NCI-H1105 (cell line): ENCODE data around the gene MYO3A.

Source experiments
- DNase-seq: peaks from one replicate; lab custom pipeline; 2025; lab: John Stamatoyannopoulos, UW

MYO3A gene, protein sequence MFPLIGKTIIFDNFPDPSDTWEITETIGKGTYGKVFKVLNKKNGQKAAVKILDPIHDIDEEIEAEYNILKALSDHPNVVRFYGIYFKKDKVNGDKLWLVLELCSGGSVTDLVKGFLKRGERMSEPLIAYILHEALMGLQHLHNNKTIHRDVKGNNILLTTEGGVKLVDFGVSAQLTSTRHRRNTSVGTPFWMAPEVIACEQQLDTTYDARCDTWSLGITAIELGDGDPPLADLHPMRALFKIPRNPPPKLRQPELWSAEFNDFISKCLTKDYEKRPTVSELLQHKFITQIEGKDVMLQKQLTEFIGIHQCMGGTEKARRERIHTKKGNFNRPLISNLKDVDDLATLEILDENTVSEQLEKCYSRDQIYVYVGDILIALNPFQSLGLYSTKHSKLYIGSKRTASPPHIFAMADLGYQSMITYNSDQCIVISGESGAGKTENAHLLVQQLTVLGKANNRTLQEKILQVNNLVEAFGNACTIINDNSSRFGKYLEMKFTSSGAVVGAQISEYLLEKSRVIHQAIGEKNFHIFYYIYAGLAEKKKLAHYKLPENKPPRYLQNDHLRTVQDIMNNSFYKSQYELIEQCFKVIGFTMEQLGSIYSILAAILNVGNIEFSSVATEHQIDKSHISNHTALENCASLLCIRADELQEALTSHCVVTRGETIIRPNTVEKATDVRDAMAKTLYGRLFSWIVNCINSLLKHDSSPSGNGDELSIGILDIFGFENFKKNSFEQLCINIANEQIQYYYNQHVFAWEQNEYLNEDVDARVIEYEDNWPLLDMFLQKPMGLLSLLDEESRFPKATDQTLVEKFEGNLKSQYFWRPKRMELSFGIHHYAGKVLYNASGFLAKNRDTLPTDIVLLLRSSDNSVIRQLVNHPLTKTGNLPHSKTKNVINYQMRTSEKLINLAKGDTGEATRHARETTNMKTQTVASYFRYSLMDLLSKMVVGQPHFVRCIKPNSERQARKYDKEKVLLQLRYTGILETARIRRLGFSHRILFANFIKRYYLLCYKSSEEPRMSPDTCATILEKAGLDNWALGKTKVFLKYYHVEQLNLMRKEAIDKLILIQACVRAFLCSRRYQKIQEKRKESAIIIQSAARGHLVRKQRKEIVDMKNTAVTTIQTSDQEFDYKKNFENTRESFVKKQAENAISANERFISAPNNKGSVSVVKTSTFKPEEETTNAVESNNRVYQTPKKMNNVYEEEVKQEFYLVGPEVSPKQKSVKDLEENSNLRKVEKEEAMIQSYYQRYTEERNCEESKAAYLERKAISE (N-terminal part only)

DNA sequence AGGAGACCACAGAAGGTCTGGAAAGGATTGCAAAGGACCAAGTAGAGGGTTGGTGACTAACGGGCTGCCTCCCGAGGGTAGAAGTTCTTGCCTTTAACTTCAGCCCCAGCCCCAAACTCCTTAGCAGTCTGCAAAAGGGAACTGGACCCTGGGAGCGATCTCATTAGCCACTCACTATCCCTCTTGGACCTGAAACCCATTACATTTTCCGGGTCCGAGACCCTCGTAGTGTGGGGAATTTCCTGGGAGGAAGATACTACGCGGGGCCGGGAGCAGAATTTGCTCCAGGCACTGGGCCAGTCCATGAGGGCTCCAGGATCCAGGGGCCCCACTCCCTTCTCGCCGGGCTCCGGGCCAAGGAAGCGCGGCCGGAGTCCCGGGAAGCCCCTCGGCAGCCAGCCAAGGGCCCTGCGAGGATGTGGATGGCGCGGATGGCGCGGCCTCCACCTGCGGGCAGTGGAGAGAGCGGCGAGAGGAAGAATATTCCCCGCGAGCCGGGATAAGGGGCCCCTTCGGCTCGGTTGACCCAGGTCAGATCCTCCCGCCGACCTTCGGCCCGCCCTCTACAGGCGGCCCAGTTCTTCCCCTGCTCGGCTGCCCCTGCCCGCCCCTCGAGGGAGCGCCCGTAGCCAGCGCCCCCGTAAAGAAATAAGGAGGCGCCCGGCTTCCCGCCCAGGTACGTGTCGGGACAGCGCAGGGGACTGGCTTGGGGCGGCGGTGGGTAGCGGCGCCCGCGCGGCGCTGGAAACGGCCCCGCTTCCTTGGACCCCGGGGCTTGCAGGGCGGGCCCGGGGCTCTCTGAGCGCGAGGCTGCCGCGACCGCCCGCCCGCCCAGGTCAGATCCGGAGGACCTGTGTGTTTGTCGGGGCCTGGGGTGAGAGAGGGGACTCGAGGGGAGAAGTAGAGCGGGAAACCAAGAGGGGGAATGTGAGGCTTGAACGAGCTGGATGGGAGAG is at the start of gene MYO3A:
Gene MYO3A (plus strand): TSS at position 577 of the 956 bp plus-strand sequence. CDS start 17,882 bp downstream, outside the sequence.
- no peak for DNase-seq

DNA sequence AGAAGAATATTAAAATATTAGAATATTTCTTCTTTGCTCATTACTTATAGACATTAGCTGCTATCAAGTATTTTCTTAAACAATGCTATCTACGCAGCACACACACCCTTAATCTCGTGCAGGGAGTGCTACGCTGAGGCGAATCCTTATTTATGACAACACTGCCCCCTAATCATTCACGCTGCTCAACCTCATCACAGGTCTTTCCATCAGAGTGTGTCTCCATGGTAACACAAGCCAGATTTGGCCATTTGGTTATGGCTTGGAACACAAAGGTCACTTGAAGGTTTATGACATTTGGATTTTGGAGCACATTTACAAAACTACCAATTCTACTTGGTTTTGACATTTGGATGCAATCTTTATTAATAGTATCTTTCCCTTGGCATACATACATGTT is 45.4 kb upstream of the MYO3A start:
- no peak for DNase-seq

DNA sequence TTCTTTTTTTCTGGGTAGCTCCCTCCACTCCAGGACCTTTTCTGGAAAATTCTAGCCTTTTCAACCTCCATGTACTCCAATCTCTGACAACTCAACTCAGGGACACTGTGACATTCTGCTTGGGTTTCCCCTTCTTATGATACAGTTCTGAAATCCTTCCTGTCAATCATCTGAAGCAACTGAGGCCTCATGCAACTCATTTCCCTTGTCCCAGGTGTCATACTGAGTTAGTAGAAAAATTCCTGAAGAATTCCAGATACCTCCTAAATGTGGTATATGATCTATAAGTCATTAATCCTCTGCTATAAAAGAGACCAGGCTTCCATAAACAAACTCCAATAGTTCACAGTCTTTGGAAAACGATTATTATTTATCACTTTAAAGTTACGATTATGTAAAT is 43.0 kb upstream of the MYO3A start:
- no peak for DNase-seq

DNA sequence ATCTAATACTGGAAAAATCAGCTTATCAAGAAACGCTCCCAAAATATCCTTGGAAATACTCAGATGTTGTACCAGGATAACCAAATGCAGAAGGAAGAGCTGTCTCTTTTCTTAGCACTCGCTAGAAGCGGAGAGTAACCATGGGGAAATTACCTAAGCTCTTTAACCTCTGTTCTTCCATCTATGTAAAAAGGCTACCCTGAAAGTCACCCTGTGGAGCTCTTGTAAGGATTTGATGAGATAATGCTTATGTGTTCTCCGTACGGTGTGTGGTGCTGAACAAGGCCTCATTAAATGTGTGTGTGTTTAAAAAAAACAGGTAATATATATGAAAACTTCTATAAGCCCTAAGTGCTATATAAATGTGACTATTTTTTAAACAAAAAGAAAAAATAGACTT is 38.2 kb upstream of the MYO3A start:
- no peak for DNase-seq

DNA sequence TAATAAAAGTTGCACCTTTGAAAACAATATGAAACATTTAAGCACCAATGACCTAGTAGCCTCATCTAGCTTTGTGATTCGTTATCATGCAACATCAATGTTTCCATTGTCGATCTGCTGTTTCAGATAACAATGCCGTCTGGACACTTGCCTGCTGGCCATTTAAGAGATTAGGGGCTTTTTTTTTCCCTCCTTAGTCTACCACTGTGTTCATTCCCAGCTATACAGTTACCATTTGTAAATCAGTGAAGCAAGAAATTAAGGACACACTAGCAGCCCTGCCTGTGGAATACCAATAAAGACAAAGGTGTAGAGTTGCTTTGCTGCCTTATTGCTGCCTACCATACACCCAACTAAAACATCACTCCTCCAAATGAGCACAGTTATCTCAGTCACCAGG is 37.6 kb upstream of the MYO3A start:
- DNase-seq, result no peak

DNA sequence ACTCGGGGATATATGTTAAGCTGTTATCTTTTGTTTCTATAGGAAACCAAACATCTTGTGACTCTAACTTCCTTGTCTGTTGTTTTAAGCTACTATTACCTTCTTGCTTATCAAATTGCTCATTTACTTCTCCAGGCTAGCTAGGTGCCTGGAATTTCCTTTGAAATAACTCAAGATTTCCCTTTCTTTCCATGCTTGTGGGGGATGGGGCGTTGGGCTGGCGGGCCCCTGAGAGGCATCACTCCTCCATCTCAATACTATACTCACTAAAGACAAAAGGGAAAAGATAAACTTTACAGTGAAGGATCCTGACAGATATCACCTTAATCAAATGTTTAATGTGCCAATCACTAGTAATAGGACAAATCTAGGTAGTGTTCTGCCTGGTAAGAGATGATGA is 34.7 kb upstream of the MYO3A start:
- DNase-seq, result no peak

DNA sequence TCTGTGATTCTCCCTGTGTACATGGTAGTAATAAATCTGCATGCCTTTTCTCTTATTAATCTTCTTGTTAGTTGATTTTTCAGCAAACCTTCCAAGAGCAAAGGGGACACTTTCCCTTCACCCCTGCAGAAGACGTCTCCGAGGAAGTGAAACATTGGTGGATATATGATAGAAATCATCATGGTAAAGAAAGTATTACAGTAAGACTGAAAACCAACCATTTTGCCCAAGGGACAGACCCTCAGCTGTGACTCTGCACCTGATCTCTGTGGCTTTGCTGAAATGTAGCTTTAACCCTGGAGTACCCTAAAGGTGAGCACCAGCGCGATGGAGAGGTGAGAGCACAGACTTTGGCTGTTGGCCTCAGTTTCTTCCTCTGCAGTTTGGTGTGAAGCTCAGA is 32.8 kb upstream of the MYO3A start:
- no peak for DNase-seq

DNA sequence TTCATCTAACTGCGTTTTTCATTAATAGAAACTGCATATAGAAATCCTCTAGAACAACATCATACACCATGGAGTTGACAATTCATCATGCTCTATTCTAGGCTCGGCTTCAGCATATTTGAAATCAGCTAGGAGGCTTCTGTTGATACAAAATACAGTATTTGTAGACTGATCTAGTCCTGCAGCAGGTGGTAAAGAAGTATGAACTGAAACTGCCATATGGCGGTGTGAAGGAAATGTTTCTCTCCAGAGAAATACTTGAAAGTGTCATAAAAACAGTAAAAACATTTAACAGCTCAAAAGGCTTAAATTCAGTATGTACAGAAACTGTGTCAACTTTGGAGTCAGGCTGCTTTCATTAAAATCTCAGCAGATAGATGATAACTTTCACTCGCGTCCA is 32.0 kb upstream of the MYO3A start:
- no peak for DNase-seq

DNA sequence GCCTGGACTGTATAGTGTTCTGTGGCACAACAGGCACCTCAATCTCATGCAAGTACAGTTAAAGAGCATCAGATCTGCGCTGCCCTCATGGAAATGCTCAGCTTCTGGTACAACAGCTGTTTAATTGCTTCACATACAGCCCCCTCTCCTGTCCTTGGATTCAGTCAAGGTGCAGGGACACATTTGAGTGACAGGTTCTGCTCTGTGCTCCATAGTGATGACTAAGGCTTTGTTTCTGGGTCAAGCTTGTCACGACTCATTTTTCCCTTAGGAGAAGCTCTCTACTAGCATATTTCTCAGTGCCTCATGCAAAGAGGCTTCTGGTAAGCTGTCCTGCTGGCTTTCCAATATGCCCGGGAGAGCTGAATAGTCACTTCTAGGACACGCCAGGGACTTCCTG is 26.8 kb upstream of the MYO3A start:
- no peak for DNase-seq

DNA sequence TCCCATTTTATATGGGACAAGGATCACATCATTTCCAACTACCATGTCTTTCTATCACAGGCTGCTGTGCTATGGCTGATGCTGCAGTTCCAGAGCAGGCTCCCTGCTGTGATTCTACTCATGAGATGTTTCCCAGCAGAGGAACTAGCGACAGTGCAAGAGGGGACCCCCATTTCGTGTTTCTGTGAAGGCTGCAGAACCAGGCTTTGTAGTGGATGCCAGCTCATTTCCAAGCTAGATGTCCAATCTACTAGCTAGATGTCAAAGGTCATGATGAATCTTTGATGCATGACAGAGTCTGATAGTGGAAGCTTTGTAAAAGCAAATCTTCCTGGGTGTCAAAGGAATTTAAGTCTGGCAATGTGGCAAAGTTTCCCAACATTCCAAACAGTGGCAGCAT is 21.2 kb upstream of the MYO3A start:
- DNase-seq, result no peak

DNA sequence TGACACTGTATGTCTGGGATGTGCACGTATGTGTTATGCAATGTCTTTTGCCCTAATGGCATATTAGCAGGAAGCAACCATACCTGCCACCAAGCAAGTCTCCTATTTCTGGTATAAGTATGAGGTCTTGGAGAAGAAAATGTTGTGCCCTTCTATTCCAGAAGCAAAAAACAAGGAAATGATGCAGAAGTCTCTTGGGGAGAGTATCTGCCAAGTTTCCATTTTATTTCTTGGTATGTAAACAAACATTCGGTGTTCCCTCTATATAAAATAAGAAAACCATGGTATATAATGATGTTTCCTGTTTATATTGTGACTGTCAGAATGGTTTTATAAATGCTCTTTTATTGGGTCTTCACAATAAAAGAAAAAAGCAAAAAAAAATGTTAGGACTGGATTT is 19.3 kb upstream of the MYO3A start:
- DNase-seq, result no peak

DNA sequence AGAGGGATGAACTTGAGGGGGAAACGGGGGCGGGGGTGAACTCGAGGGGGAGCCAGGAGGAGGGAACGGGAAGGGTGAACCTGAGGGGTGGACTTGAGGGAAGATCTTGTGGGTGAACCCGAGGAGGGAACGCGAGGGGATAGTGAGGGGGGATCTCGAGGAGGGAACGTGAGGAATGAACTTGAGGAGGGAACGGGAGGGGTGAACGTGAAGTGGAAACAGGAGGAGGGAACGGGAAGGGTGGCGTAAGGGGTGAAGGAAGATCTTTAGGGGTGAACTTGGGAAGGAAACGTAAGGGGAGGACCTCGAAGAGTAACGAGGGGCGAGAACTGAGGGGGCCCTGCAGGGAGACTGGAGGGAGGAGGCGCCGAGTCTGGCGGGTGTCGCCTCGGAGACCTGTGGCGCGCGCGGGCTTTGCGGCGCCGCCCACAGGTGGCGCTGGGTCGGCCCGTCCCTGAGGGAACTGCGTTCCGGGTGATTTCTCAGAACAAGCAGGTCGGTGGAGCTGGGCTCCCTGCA is 651 bp downstream of the MYO3A start:
- DNase-seq, result no peak

DNA sequence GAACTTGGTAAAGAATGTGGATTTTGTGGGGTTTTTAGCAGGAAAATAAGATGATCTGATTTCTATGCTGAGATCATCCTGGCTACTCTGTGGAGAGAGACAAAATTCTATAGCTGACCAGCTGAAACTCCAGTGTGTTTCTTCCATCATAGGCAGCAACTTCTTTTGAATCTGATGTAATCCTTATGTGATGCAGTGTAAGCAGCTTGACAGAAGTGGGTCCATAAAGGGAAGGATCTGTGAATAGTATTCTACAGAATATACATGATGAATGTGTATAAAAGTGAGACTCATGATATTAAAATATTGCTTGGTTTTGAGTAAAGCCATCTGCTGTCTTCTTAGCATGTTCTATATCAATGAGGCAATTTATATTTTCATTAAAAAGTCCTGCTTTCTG is 4.4 kb downstream of the MYO3A start:
- DNase-seq, result no peak

DNA sequence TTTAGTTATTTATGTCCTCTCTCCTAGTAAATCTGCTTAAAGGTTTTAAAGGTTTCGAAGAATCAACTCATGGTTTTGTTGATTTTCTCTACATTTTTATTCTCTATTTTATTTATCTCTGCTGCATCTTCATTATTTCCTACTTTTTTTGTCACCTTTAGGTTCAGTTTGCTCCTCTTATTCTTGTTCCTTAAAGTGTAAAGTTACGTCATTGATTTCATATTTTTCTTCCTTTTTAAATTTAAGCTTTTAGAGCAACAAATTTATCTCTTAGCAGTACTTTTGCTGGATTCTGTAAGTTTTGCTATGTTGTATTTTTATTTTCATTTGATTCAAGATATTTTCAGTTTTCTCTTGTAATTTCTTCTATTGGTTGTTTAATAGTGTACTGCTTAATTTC is 10.7 kb downstream of the MYO3A start:
- DNase-seq, result no peak

DNA sequence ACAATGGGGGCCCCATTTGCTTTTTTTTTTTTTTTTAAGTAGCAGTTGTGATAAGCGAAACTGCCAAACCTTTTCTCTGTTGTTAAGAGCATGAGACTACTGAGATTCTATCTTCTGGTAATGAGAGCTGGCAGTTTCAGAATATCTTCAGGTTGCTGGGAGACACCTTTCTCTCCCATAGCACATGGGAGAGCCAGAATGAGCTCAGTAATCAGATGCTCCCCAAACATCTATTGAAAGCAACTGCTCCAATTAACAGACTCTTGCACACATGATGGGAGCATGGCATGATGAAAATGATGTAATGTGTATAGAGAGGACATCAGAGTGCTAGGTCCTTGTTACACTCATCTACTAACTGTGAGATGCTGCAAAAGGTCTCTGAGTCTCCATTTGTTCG is 18.8 kb downstream of the MYO3A start:
- no peak for DNase-seq

DNA sequence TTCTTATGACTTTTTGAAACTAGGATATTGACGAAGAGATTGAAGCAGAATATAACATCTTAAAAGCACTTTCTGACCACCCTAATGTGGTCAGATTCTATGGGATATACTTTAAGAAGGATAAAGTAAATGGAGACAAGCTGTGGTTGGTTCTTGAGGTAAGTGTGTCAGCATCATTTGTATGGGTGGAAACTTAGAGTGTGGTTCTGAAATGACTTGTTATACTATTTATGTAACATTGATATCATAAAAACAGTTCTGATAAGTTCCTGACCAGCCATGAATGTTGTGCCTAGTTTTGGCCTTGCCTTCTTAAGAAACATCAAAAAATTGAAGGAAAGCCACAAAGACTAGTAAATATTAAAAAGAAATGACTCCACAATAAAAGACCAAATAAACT is 20.8 kb downstream of the MYO3A start:
- DNase-seq, result no peak

DNA sequence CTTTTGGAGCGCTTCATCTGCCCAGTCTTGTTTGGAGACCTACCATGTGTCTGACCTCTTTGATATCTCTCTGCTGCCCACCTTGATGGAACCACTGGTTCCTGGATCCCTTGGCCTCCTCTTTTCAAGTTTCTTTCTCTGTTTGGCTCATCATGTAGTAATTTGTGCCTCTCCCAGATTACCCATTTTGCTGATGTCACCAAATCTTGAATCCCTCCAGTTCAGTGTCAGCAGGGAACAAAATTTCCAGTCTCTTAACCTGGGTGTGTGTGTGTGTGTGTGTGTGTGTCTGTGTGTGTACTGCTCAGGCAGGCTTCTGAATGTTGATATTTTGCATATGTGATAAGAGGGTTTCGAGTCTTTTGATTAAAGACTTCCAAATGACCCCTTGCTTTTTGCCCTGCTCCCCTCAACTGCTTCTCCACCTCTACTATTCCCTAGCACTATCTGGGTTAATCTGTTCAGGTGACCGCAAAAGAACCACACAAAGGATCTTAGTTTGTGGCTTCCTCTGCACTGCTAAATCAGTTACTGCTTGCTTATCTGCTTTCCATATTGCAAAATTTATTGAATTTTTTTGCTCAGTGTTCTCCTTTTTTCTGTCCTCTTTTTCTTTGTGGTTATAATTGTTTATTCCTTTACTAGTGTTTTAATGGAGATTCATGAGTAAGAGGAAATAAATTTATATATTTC is 25.7 kb downstream of the MYO3A start:
- DNase-seq, result no peak

DNA sequence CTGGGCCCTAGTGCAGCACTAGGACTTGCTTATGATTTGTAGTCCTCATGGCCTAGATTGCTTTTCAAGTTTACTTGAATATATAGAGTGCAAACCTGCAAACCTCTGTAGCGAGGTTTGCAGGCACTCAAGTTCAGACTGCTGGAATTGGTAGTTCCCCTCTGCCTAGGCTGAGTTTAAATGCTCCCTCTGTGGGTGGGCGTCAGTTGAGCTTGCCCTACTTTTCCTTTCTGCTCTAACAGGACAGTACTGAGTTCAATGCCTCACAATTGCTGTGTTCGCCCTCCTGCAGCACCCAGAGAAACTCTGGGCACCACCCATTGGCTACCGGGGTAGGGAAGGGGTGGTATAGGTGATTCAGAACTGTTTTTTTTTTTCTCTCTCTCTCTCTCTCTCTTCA is 31.6 kb downstream of the MYO3A start:
- no peak for DNase-seq

DNA sequence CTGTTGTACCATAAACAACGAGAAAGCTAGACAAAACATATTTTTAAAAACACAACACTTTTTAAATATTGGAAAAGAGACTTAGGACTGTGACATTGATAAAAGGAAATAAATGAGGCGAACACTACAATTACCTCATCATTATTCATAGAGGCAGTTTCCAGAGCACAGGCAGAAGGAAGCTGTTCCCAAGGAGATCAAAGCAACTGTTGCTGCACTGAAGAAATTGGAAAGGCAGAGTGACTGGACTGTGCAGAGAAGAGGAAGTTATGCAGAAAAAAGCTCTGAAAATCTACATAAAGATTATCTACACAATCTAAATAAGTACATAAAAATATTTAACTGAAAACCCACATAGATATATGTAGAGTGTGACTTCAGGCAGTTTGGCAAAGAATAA is 32.8 kb downstream of the MYO3A start:
- DNase-seq, result no peak

DNA sequence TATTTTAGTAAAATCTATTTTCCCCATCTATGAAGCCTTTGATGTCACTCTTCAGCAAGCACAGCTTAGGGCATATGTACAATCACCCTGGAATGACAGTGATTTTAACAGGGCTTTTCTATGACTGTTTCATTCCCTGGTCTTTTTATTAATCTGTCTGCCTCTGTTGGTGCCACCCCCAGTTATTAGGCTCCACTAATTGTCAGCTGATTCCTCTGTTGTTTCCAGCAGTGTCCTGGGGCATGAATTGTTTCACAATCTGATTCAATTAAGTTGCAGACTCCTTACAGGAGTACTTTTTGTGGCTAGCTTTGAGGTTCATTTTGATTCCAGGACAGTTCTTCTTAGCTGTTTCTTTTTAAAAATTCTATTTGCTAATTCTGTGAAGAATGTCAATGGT is 38.6 kb downstream of the MYO3A start:
- no peak for DNase-seq
